SK-N-SH treated with all-trans-retinoic acid at 6 μM for 48 hours (cell line): ENCODE results near the gene NTM.

Source experiments
- ARNTL ChIP-seq: fragments of 450-650 bp; formaldehyde crosslinking; IDR thresholded peaks from 2 replicates; pipeline ENCODE4 v1.5.0; 2020; ENCODE audit warnings: low read depth, mild to moderate bottlenecking, moderate library complexity, borderline replicate concordance
- GLIS3 ChIP-seq: fragments of 250-450 bp; sonication (Bioruptor Pico); IDR thresholded peaks from 2 replicates; pipeline ENCODE4 v1.5.0; 2020; ENCODE audit warnings: mild to moderate bottlenecking, moderate library complexity
- SNAI2 ChIP-seq: fragments of 250-450 bp; sonication (Bioruptor Pico); IDR thresholded peaks from 2 replicates; pipeline ENCODE4 v1.5.0; 2020; ENCODE audit warnings: mild to moderate bottlenecking, moderate library complexity
- ZNF70 ChIP-seq: fragments of 450-650 bp; formaldehyde crosslinking; IDR thresholded peaks from 2 replicates; pipeline ENCODE4 v1.5.0; 2020; ENCODE audit warnings: mild to moderate bottlenecking, moderate library complexity
- ZNF8 ChIP-seq: fragments of 450-650 bp; formaldehyde crosslinking; IDR thresholded peaks from 2 replicates; pipeline ENCODE4 v1.5.0; 2020; ENCODE audit warnings: mild to moderate bottlenecking, moderate library complexity

GRCh38 chr11:131754671-131755070 is 384.3 kb downstream of the NTM start:
- TF ChIP-seq SNAI2 (CRISPR knock-in tag) (no peak), ARNTL (no peak), GLIS3 (CRISPR knock-in tag) (no peak), ZNF70 (CRISPR knock-in tag) (no peak), ZNF8 (CRISPR knock-in tag) (no peak)
